Measurements from ENCODE around the gene FYN.

The FYN gene

GRCh38 chr6:111720931-111721496, 152.2 kb downstream of the FYN start:
- no peak for DNase-seq

GRCh38 chr6:111718990-111719389, 154.3 kb downstream of the FYN start:
- DNase-seq = no peak

GRCh38 chr6:111718326-111718725, 154.9 kb downstream of the FYN start:
- no peak for DNase-seq

- DNase-seq = no peak
These were observed 155.6 kb downstream of the FYN start for GRCh38 chr6:111717621-111718020.

DNA sequence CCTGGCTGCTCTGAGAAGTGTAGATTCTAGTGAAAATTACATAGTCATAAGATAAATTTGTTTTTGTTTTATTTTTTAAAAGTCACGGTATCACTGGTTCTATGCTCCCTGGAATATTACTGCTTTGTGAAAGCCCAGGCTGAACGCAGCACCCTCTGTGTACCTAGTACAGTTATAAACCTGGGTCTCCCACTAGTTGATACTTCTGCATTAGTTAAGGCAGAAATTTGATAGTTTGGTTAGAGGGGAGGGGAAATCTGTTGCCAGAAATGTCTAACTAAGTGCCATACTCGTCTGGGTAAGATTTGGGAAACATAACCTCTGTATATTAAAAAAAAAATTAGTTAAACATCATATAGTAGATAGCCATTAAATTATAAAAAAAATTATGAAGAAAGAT, 156.9 kb downstream of the FYN start:
- DNase-seq = no peak

DNA sequence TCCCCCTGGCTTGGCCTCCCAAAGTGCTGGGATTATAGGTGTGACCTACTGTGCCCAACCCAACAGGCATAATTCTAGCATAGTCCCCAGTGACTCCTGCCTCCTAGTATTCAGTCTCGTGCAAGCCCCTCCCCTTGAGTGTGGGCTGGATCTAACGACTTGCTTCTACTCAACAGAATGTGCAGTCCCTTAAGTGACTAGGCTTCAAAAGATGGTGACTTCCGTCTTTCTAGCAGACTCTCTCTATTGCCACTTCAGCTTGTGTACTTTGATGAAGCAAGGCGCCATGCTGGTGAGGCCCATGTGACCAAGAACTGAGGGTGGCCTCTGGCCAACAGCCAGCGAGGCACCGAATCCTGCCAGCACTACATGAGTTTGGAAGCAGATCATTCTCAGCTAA, 157.9 kb downstream of the FYN start:
- DNase-seq = peak; percentile 83

DNA sequence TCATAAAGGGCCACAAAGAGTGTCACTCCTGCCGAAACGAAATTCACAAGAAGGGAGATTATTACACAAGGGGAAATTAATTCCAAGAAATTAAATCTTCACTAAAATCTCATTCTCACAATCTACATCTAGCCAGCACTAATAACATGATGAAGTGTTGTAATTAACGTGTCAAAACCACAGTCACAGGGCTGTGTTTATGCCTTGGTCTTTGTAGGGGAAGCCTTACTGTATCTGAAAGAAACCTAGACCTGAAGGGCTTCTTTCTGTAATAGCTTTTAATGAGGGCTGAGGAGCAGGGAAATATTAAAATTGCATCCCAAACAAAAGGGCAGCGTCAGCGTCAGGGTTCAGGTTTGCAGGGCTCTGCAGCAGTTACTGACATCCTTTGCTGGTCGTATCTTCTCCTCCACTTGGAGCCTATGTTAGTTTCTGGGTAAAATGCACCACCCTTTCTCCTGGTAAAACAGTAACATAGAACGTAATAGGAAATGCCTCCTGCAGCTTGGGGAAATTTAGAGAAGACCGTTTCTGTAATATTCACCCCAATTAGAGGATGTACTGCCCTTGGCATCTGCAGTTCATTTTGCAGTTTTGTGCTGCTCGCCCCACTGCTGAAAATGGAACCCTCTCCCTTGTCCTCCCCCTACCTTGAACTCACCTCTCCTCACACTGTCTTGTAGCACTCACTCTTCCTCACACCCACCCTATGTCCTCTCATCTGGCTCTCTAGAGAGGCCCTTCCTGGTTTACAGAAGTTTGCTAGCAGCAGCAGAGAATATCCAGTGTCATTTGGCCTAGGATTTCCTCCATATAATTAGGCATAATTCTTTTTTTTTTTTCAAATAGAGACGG, 158.6 kb downstream of the FYN start:
- DNase-seq = no peak

DNA sequence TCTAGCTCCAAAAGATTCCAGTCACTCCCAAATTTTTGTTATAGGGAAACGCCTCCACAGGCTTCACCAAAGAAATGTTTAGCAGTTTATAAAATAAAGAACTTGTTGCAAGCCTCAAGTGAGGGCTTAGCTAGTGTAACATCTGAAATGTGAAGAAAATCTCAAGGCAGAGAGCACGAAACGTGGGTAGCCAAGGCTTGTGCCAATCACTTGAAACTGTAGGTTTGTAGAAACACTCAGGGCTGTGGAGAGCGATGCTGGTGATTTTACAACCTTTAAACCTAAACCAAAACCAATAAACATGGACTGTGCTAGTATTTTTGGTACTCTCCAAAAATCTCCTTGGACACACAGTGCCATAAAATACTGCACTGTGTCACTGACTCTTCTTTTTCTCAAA, 159.4 kb downstream of the FYN start:
- DNase-seq = no peak

DNA sequence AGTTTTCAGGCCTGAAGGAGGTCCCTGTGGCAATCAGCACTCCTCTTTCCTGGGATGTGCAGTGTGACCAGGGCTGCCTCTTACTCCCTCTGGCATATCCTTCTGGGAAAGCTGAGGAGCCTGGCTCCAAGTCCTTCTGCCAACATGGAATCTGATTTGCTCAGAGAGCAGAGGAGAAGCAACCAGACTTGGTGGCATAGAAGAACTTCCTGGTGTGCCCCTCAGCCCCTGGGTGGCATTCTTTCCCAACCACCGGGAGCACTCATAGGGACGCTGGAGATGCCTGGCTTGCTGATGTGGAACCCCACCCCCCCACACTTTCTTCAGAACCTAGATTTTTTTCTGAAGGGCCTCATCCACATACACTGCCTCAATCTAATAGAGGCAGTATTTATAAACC, 160.0 kb downstream of the FYN start:
- no peak for DNase-seq

- peak; percentile 24 for DNase-seq
These were observed 161.1 kb downstream of the FYN start for GRCh38 chr6:111711984-111712752.

DNA sequence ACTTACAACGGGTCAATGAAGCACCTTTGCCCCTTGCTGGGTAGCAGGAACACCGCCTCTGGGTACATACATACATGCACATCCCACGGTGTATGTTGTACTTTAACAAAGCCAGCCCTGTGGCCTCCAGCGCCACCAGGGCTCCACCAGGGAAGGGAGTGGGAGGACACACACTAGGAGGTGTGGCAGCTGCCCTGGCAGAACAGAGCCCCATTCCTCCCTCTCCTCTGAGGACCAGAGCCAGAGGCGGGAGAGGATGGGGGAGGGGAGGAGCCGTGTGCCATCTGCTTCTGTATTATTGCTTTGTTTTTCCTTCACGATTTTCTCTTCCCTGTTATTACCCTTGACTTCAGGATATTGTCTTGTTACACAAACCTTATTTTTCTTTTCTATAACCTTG, 161.8 kb downstream of the FYN start:
- peak; percentile 85 for DNase-seq

GRCh38 chr6:111710911-111711310, 162.3 kb downstream of the FYN start:
- no peak for DNase-seq

- no peak for DNase-seq
These were observed 162.8 kb downstream of the FYN start for GRCh38 chr6:111710439-111710838.

- peak; percentile 85 for DNase-seq
These were observed 163.4 kb downstream of the FYN start for GRCh38 chr6:111709615-111710398.

DNA sequence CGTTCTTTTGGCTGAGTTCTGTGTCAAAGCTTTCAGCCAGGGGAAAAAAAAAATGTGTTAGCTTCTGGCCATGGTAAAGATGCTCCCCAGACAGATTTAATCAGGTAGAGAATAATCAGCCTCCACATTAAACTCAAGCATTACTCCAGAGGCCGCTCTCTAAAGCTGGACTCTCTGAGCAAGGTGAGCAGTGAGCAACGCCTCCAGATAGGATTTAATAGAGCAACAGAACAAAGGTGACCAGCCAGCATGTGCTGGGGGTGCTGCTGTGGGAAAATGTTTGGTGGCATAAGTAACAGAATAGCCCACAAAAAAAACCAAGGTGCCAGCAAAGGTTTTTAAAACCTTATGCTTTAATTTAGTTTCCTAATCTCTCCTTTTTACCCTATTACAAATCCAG, 164.1 kb downstream of the FYN start:
- DNase-seq = no peak

DNA sequence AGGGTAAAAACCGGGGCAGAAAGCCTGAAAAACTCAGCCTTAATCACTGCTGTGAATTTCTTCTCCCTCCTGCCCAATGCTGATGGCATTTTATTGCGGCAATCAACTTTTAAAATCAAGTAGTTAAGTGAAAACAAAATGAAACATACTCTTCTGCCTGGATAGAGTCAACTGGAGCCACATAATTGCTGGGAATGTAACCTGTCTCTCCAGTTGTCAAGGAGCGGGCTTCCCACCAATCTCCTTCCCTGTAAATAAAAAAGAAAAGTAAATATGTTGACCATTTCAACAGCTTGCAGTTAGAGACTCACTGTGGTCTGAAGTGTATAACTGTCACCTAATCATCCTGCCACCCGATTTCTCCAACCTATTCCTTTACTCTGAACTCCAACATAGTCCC, 165.5 kb downstream of the FYN start:
- DNase-seq = no peak

DNA sequence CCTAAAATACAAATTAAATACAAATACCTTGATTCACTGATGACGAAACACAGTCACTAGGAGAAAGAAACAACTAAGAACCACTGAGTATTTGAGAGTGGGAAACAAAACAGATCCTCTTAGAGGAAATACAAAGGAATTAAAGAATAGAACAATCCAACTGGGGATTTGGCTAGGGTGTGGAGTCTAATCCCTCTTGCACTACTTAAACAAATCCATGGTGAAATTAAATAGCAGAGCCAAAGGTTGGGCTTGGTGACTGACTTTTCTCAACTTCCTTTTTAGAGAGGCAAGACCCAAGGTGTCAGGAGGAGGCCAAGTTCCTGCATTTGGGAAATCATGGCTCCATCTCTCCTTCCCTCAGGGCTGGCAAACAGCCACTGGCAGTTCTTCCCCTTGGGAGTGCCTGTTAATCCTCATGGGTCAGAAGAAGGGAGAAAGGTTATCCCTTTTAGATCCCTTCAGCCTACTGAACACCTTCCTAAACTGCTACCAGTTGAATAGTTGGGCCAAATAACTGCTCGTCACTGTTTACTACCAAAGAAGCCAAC, 166.3 kb downstream of the FYN start:
- DNase-seq = no peak

DNA sequence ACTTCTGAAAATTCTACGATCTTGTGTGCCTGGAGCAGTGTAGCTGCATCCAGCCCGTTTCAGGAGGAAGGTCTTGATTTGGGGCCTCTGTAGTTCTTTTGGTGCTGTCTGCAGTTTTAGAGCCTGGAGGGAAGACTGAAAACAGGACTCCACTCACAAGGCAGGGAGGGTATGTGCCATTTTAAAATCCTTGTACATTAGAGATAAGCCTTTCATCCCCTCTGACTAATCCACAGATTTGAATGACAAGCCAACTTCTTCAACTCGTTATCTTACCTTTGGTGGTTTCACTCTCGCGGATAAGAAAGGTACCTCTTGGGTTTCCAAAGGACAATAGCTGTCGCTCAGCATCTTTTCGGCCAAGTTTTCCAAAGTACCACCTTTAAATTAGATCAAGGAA, 169.5 kb downstream of the FYN start:
- no peak for DNase-seq

DNA sequence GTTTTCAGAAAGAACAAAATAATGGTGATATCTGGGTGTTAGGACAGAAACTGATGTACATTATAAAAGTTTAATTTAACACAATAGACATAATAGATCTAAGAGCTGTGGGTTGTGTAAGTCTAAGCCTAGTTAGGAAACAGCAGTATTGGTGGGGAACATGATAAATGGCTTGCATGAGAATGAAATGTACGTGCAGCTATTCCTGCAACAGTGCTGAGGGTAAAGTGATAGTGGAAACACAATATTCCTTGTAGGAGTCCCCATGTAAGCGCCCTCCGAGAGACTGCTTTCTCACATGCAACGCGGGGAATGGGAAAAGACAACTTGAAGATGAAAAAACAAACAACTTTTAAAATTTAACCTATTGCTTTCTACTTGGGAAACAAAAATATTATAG, 171.0 kb downstream of the FYN start:
- DNase-seq = no peak

- DNase-seq = no peak
These were observed 172.1 kb downstream of the FYN start for GRCh38 chr6:111701146-111701545.

- no peak for DNase-seq
These were observed 173.0 kb downstream of the FYN start for GRCh38 chr6:111700135-111700690.

- DNase-seq = no peak
These were observed 174.1 kb downstream of the FYN start for GRCh38 chr6:111699123-111699522.

GRCh38 chr6:111696814-111697213, 176.4 kb downstream of the FYN start:
- DNase-seq = no peak

Data from NCI-H1105 (cell line).